Measurements from ENCODE around the gene ITGA2B. TPM values are rescaled to one million over a fixed set of nuclear protein-coding genes. Genes with fewer than 3 reads are reported as not detected.
"Not testable (repeated sequence)": the region's sequence is repeated elsewhere in the genome, so short reads cannot be mapped to it uniquely, and the experiment has no call there.

The ITGA2B gene
- total RNA-seq, 2 experiments from 2014 or later = 1.0 to 1.4 TPM

DNA sequence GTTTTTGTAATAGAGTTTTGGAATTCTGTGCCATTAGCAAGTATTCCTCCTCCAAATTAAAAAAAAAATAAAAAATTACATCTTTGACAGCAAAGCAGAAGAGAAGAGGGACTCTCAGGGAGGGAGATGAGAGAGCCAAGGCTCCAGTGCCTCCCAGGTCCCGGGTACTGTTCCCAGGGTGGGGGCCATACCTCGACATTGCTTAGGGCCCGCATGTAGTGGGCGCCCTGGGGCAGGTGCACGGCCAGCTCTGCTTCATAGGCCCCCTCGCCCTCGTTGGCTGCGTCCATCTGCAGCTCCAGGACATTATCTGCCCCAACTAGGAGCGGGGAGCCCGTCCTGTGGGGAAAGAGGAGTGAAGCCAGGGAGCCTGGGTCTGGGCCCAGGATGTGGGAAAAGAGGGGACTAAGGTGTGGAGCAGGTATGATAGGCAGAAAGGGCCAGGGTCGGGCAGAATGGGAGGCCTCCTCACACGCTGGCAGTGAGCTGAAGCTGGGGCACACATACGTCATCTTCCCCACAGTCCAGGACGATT is 11.2 kb downstream of the ITGA2B start:
- intact Hi-C loops (cut with micrococcal nuclease) = no loop called here
- Mint-ChIP-seq H3K9me3 (no peaks in the 10 kb centered on the region), H3K4me3 (no peak overlapping the region), H3K27me3 (peaks cover 15% of the 10 kb centered on the region), H3K36me3 (no peaks in the 10 kb centered on the region), H3K4me1 (ENCODE audit: low read depth) (no peaks in the 10 kb centered on the region), H3K27ac (no peak overlapping the region)
- POLR2A ChIA-PET = interaction anchor here (0.6 kb wide), 1 partner anchor 420 kb away, joined by 5 read pairs; no protein-coding TSS in a partner anchor
- CTCF ChIA-PET = no interaction called here
- DNase-seq = no peak

DNA sequence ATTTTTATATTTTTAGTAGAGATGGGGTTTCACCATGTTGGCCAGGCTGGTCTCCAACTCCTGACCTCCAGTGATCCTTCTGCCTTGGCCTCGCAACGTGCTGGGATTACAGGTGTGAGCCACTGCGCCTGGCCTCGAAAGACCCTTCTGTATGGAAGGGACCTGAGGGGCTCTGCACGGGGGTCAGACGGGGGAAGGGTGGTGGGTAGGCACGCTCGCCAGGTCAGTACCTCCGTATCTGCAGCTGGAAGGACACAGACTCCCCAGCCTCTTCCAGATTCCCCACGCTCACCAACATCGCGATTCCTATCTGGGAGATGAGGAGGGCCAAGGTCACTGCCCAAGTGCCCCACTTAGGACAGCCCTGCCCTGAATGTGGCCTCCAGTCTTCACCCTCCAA is 12.7 kb downstream of the ITGA2B start:
- Mint-ChIP-seq H3K27me3 (peaks cover 16% of the 10 kb centered on the region), H3K4me1 (ENCODE audit: low read depth) (no peaks in the 10 kb centered on the region), H3K4me3 (no peak overlapping the region), H3K27ac (no peak overlapping the region), H3K9me3 (no peaks in the 10 kb centered on the region), H3K36me3 (no peaks in the 10 kb centered on the region)
- intact Hi-C loops (cut with micrococcal nuclease) = no loop called here
- ChIA-PET CTCF (interaction anchor here (0.6 to 1.8 kb wide), 9 partner anchors 9 to 336 kb away, joined by 3 to 13 read pairs (median 3); partner anchors contain the start of gene FAM171A2), POLR2A (interaction anchor here (1.4 kb wide), 1 partner anchor 9 kb away, joined by 4 read pairs; no protein-coding TSS in a partner anchor)
- no peak for DNase-seq

DNA sequence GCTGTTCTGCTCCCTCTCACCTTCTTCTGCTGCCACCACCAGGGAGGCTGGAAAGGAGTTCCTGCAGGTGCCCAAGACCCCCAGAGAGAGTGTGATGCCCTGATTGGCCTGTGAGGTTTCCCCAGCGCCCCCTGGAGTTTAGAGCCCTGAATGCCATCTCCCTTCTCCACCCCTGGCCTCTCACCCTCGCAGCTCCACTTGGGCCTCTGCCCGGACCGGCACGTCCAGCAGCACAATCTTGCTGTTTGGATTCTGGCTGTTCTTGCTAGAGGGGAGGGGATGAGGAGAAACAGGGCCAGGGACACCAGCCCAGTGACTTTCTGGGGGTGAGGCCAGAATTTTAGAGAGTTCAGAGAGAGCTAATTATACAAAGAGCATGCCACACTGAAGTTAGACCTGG is 13.3 kb downstream of the ITGA2B start:
- Mint-ChIP-seq H3K4me3 (no peak overlapping the region), H3K4me1 (ENCODE audit: low read depth) (no peaks in the 10 kb centered on the region), H3K36me3 (no peaks in the 10 kb centered on the region), H3K27ac (no peak overlapping the region), H3K9me3 (no peaks in the 10 kb centered on the region), H3K27me3 (peaks cover 16% of the 10 kb centered on the region)
- intact Hi-C loops (cut with micrococcal nuclease) = no loop called here
- DNase-seq = peak; percentile 40
- POLR2A ChIA-PET = interaction anchor here (1.4 kb wide), 1 partner anchor 10 kb away, joined by 4 read pairs; no protein-coding TSS in a partner anchor
- CTCF ChIA-PET = interaction anchor here (0.6 to 1.8 kb wide), 10 partner anchors 10 to 335 kb away, joined by 3 to 13 read pairs (median 3); partner anchors contain the start of gene FAM171A2

DNA sequence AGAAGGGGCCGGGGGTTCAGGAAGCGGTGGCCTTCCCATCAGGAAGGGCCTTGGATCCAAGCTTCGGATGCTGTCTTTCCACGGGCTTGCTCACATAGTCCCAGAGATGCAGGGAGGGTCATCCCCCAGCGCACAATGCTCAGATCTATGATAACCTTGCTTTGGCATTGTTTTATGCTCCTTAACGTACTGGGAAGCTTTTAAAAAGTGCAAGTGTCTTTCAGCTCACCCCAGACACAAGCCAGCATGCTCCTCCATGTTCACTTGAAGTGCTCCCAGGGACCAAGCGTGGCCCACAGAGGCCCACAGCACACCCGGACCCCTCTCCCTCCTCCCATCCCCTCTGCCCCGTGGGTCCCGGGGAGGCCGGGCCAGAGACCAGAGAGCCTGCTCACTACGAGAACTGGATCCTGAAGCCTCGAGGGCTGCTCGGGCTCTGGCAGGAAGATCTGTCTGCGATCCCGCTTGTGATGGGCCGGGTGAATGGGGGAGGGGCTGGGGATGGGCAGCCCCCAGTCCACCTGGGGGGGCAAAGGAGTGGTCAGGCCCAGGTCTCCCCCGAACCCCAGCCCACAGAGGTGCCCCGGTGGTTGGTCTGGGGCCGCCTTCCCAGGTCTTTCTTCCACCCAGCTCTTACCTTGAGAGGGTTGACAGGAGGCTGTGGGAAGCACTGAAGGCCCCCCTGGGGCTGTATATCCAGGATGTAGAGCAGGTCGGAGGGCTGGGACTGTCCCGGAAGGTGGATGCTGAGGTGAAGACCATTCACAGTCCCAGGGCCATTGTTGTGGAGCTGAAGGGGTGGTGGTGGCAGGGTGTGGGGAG is 14.0 kb downstream of the ITGA2B start:
- H3K27me3 Mint-ChIP-seq = peaks cover 19% of the 10 kb centered on the region

DNA sequence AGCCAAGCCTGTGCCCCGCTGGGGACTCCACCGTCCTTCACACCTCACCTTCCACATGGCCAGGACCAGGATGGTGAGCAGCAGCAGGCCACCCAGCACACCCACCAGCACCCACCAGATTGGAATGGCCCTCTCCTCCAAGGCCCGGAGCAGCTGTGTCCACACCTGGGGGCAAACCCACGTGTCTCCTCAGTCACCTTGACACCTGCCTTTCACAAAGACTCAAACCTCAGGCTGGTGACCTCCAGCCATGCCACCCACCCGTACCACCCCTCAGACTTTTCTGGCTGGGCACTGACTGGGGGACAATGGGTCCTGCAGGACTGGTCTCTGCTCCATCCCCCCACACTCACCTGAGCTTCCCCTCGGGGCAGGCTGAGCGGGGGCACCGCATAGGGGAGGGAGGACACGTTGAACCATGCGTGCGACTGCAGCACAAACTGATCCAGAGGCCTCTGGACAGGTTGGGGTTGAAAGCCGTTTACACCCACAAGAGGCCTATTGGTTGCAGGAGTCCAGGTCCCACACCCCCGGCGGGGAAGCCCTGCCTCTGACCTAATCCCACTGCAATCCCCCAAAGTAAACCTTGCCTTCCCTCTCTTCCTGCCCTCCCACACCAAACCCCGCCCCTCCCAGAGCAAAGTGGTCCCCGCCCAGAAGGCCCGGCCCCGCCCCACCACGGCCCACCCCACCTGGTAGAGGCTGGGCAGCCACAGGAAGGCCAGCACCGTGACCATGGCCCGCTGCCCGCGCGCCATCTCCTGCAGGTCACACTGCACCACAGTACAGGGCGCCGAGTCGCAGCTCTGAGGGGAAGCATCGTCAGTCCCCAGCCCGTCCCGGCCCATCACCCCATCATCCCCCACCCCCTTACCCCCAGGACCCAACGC is 14.9 kb downstream of the ITGA2B start:
- no peak overlapping the region for H3K4me3 Mint-ChIP-seq
- DNase-seq = no peak
- no peaks in the 10 kb centered on the region for H3K9me3 Mint-ChIP-seq
- intact Hi-C loops (cut with micrococcal nuclease) = no loop called here
- no peak overlapping the region for H3K27ac Mint-ChIP-seq
- ChIA-PET POLR2A (no interaction called here), CTCF (interaction anchor here (0.9 kb wide), 2 partner anchors 11 to 24 kb away, joined by 3 read pairs; no protein-coding TSS in a partner anchor)
- H3K4me1 Mint-ChIP-seq (ENCODE audit: low read depth) = peaks cover 3% of the 10 kb centered on the region
- H3K36me3 Mint-ChIP-seq = no peaks in the 10 kb centered on the region
- H3K27me3 Mint-ChIP-seq = peaks cover 21% of the 10 kb centered on the region

More for the DNA sequence above, 14.0 kb downstream of the ITGA2B start:
- no peak for DNase-seq
- Mint-ChIP-seq H3K36me3 (no peaks in the 10 kb centered on the region), H3K27ac (no peak overlapping the region), H3K9me3 (no peaks in the 10 kb centered on the region), H3K4me1 (ENCODE audit: low read depth) (no peaks in the 10 kb centered on the region), H3K4me3 (no peak overlapping the region)
- POLR2A ChIA-PET = no interaction called here
- CTCF ChIA-PET = interaction anchor here (0.6 to 1.8 kb wide), 11 partner anchors 11 to 334 kb away, joined by 3 to 13 read pairs (median 3); partner anchors contain the start of gene FAM171A2
- intact Hi-C loops (cut with micrococcal nuclease) = no loop called here

DNA sequence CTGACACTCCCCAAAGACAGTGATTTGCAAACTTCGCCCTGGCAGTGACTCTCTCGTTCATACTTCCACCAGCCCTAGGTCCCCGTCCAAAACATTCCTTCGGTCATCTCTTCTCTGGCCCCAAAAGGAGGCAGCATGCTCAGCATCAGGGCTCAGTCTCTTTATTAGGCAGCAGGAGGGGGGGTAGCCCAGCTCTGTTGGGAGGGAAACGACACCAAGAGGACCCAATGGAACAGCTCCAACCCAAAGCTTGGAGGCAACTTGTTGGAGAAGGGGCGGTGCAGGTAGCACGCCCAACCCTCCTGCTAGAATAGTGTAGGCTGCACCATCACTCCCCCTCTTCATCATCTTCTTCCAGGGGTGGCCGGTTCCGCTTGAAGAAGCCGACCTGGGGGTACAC is 17.4 kb downstream of the ITGA2B start:
- H3K36me3 Mint-ChIP-seq = no peaks in the 10 kb centered on the region
- H3K4me1 Mint-ChIP-seq (ENCODE audit: low read depth) = peaks cover 5% of the 10 kb centered on the region
- H3K4me3 Mint-ChIP-seq = no peak overlapping the region
- ChIA-PET CTCF (interaction anchor here (1.0 to 1.3 kb wide), 2 partner anchors 9 to 14 kb away, joined by 3 to 4 read pairs; partner anchors contain the start of gene FAM171A2), POLR2A (no interaction called here)
- intact Hi-C loops (cut with micrococcal nuclease) = no loop called here
- H3K27ac Mint-ChIP-seq = no peak overlapping the region
- no peak for DNase-seq
- H3K9me3 Mint-ChIP-seq = no peaks in the 10 kb centered on the region
- H3K27me3 Mint-ChIP-seq = peaks cover 22% of the 10 kb centered on the region

DNA sequence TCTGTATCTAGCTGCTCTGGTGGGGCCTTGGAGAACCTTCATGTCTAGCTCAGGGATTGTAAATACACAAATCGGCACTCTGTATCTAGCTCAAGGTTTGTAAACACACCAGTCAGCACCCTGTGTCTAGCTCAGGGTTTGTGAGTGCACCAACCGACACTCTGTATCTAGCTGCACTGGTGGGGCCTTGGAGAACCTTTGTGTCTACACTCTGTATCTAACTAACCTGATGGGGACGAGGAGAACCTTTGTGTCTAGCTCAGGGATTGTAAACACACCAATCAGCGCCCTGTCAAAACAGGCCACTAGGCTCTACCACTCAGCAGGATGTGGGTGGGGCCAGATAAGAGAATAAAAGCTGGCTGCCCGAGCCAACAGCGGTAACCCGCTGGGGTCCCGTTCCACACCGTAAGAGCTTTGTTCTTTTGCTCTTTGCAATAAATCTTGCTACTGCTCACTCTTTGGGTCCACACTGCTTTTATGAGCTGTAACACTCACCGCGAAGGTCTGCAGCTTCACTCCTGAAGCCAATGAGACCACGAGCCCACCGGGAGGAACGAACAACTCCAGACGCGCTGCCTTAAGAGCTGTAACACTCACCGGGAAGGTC is 19.9 kb downstream of the ITGA2B start:
- intact Hi-C loops (cut with micrococcal nuclease); H3K36me3 Mint-ChIP-seq; H3K27ac Mint-ChIP-seq; H3K9me3 Mint-ChIP-seq; POLR2A ChIA-PET; H3K4me1 Mint-ChIP-seq (ENCODE audit: low read depth): not testable (repeated sequence)
- H3K4me3 Mint-ChIP-seq = peak overlapping the region; percentile 28
- CTCF ChIA-PET = interaction anchor here (0.9 to 1.3 kb wide), 2 partner anchors 19 to 459 kb away, joined by 3 read pairs; no protein-coding TSS in a partner anchor
- peaks cover 22% of the 10 kb centered on the region for H3K27me3 Mint-ChIP-seq
- peak; percentile 35 for DNase-seq

DNA sequence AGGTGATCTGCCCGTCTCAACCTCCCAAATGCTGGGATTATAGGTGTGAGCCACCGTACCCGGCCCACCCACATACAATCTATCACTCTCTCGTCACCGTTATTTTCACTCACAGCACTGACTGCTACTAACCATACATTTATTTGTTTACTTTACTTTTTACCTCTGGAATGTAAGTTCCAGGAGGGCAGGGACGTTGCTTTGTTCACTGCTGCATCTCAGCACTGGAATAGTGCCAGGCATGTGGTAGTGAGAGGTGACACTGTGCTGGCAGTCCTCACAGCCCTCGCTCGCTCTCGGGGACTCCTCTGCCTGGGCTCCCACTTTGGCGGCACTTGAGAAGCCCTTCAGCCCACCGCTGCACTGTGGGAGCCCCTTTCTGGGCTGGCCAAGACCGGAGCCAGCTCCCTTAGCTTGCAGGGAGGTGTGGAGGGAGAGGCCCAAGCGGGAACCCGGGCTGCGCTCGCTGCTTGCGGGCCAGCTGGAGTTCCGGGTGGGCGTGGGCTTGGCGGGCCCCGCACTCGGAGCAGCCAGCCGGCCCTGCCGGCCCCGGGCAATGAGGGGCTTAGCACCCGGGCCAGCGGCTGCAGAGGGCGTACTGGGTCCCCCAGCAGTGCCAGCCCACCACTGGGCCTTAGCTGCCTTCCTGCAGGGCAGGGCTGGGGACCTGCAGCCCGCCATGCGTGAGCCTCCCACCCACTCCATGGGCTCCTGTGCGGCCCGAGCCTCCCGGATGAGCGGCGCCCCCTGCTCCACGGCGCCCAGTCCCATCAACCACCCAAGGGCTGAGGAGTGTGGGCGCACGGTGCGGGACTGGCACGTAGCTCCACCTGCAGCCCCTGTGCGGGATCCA is 20.8 kb downstream of the ITGA2B start:
- peaks cover 19% of the 10 kb centered on the region for H3K27me3 Mint-ChIP-seq
- CTCF ChIA-PET; H3K4me1 Mint-ChIP-seq (ENCODE audit: low read depth): not testable (repeated sequence)

DNA sequence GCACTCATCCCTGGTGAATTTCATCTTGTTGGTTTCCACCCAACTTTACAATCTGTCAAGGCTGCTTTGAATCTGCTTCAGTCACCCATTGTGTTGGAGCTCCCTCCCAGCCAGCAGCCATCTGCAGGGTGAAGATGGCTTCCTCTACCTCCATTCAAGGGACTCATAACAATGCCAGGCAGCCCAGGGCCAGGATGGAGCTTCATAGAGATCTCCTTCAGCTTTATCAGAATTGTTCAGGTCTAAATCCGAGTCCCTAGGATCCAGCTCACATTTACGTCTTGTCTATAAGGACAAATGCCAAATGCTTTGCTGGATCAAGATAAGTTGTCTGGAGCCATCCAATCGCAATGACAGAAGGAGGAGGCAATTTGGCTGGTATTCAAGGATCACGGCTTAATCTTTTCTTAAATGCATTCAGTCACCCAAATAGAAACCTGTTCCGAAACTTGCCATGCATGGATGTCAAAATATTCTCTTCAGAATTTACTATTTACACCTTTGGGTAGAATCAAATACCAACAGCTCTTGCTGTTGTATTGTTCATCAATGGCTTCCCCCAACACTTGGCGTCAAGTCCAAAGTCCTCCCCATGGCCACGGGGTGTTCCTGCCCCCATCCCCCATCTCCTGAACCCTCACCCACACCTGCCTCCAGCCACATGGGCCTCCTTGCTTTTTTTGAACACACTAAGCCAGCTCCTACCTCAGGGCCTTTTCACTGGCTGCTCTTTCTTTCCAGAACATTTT is 22.0 kb downstream of the ITGA2B start:
- CTCF ChIA-PET = interaction anchor here (0.8 to 1.7 kb wide), 6 partner anchors 10 to 157 kb away, joined by 3 to 5 read pairs (median 4); no protein-coding TSS in a partner anchor
- Mint-ChIP-seq H3K36me3 (no peaks in the 10 kb centered on the region), H3K4me1 (ENCODE audit: low read depth) (peaks cover 5% of the 10 kb centered on the region), H3K4me3 (no peak overlapping the region), H3K27me3 (peaks cover 20% of the 10 kb centered on the region), H3K9me3 (no peaks in the 10 kb centered on the region), H3K27ac (no peak overlapping the region)
- no peak for DNase-seq
- intact Hi-C loops (cut with micrococcal nuclease) = no loop called here
- POLR2A ChIA-PET = interaction anchor here (0.7 kb wide), 1 partner anchor 18 kb away, joined by 3 read pairs; no protein-coding TSS in a partner anchor

More for the DNA sequence above, 20.8 kb downstream of the ITGA2B start:
- POLR2A ChIA-PET; H3K4me3 Mint-ChIP-seq; DNase-seq; H3K27ac Mint-ChIP-seq; H3K9me3 Mint-ChIP-seq; H3K36me3 Mint-ChIP-seq; intact Hi-C loops (cut with micrococcal nuclease): not testable (repeated sequence)

DNA sequence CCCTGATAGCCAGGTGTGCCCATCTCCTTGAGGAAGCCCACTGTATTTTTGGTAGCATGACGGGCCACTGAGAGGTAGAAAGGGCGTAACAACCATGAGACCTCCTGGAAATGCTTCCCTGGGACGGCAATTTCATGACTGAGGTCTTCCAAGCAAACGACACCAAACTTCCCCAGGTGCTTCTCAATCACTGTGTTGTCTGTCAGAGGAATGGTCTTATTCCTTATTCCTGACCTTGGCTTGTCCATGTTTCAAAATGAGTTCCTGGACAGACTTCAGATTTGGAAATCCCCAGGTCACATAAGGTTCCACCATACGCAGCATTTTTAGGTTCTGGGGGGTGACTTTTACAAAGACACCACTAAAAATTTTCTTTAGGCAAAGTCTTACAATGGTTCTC is 24.4 kb downstream of the ITGA2B start:
- POLR2A ChIA-PET = not testable (repeated sequence)

More for the DNA sequence above, 24.4 kb downstream of the ITGA2B start:
- H3K4me1 Mint-ChIP-seq (ENCODE audit: low read depth); H3K36me3 Mint-ChIP-seq; H3K27ac Mint-ChIP-seq; DNase-seq; intact Hi-C loops (cut with micrococcal nuclease); H3K4me3 Mint-ChIP-seq; H3K9me3 Mint-ChIP-seq: not testable (repeated sequence)
- CTCF ChIA-PET = interaction anchor here (0.6 to 0.8 kb wide), 3 partner anchors 15 to 173 kb away, joined by 3 to 4 read pairs (median 3); no protein-coding TSS in a partner anchor
- peaks cover 21% of the 10 kb centered on the region for H3K27me3 Mint-ChIP-seq

All from activated CD4-positive, alpha-beta memory T cell treated with anti-CD3 and anti-CD28 coated beads for 36 hours (primary cell).